Epidermal melanocyte (primary cell): ENCODE results near the gene TOR3A.
"Not testable (repeated sequence)": the region's sequence is repeated elsewhere in the genome, so short reads cannot be mapped to it uniquely, and the experiment has no call there.

Source experiments
- DNase-seq: peaks from one replicate; pipeline ENCODE4 v3.0.0; 2011; ENCODE audit warnings: low spot score; ENCODE audit not compliant: insufficient read length

TOR3A gene

GRCh38 chr1:179081687-179082332, at the start of gene TOR3A:
Gene TOR3A (plus strand): TSS chr1:179082070. CDS start chr1:179082129, 59 bp downstream.
- DNase-seq: peak; percentile 93

- DNase-seq: no peak
Observed at GRCh38 chr1:179034720-179035119, 47.1 kb upstream of the TOR3A start.

- DNase-seq: no peak
Observed at GRCh38 chr1:179036844-179037465, 44.9 kb upstream of the TOR3A start.

- no peak for DNase-seq
Observed at GRCh38 chr1:179038528-179039281, 43.2 kb upstream of the TOR3A start.

- not testable (repeated sequence) for DNase-seq
Observed at GRCh38 chr1:179039502-179040174, 42.2 kb upstream of the TOR3A start.

- DNase-seq: not testable (repeated sequence)
Observed at GRCh38 chr1:179040175-179040551, 41.7 kb upstream of the TOR3A start.

GRCh38 chr1:179042087-179042486, 39.8 kb upstream of the TOR3A start:
- DNase-seq: no peak

- DNase-seq: no peak
Observed at GRCh38 chr1:179042700-179043099, 39.2 kb upstream of the TOR3A start.

GRCh38 chr1:179043266-179043665, 38.6 kb upstream of the TOR3A start:
- DNase-seq: no peak

- DNase-seq: no peak
Observed at GRCh38 chr1:179043907-179044306, 38.0 kb upstream of the TOR3A start.

- no peak for DNase-seq
Observed at GRCh38 chr1:179046808-179047635, 34.8 kb upstream of the TOR3A start.

- DNase-seq: no peak
Observed at GRCh38 chr1:179047636-179047997, 34.3 kb upstream of the TOR3A start.

- DNase-seq: no peak
Observed at GRCh38 chr1:179048339-179049124, 33.3 kb upstream of the TOR3A start.

GRCh38 chr1:179052776-179053175, 29.1 kb upstream of the TOR3A start:
- DNase-seq: no peak

- DNase-seq: no peak
Observed at GRCh38 chr1:179053486-179053885, 28.4 kb upstream of the TOR3A start.

GRCh38 chr1:179055937-179056336, 25.9 kb upstream of the TOR3A start:
- DNase-seq: no peak

GRCh38 chr1:179058487-179059483, 23.1 kb upstream of the TOR3A start:
- no peak for DNase-seq

GRCh38 chr1:179061360-179062282, 20.2 kb upstream of the TOR3A start:
- DNase-seq: no peak
